GM18951 (cell line): ENCODE measurements around the gene GLRA3.
"Not testable (repeated sequence)": the region's sequence is repeated elsewhere in the genome, so short reads cannot be mapped to it uniquely, and the experiment has no call there.

ENCODE experiments used
- POLR2A ChIP-seq: IDR thresholded peaks from 4 replicates; pipeline ENCODE4 v1.6.1; 2011; ENCODE audit warnings: mild to moderate bottlenecking; ENCODE audit not compliant: insufficient read length, insufficient read depth; ENCODE audit errors: extremely low read depth
- in situ Hi-C: fragments of 300-500 bp; cut with MboI; formaldehyde crosslinking; loops from one replicate; pipeline ENCODE4 v1.12.0; 2022; ENCODE audit warnings: low sequenced_read_pairs, mixed read lengths, inconsistent platforms; ENCODE audit not compliant: unreplicated experiment

The GLRA3 gene

GRCh38 chr4:174789657-174790056 is 39.4 kb downstream of the GLRA3 start:
- no peak for TF ChIP-seq POLR2A
- in situ Hi-C loops: no loop called here

GRCh38 chr4:174778274-174778986 is 50.6 kb downstream of the GLRA3 start:
- in situ Hi-C loops: not testable (repeated sequence)

GRCh38 chr4:174775366-174775765 is 53.7 kb downstream of the GLRA3 start:
- in situ Hi-C loops: no loop called here
- TF ChIP-seq POLR2A: no peak

- no peak for TF ChIP-seq POLR2A
- in situ Hi-C loops: no loop called here
These were observed 64.8 kb downstream of the GLRA3 start for GRCh38 chr4:174764105-174764729.

GRCh38 chr4:174763454-174764104 is 65.5 kb downstream of the GLRA3 start:
- in situ Hi-C loops: no loop called here
- no peak for TF ChIP-seq POLR2A

GRCh38 chr4:174761451-174761850 is 67.6 kb downstream of the GLRA3 start:
- no peak for TF ChIP-seq POLR2A
- in situ Hi-C loops: no loop called here

- in situ Hi-C loops: no loop called here
These were observed 71.3 kb downstream of the GLRA3 start for GRCh38 chr4:174757736-174758135.

GRCh38 chr4:174753021-174753420 is 76.0 kb downstream of the GLRA3 start:
- no peak for TF ChIP-seq POLR2A
- in situ Hi-C loops: no loop called here

More at GRCh38 chr4:174757736-174758135, 71.3 kb downstream of the GLRA3 start:
- TF ChIP-seq POLR2A: no peak

GRCh38 chr4:174752026-174752425 is 77.0 kb downstream of the GLRA3 start:
- no peak for TF ChIP-seq POLR2A
- in situ Hi-C loops: no loop called here

- in situ Hi-C loops: no loop called here
- no peak for TF ChIP-seq POLR2A
These were observed 80.0 kb downstream of the GLRA3 start for GRCh38 chr4:174749091-174749490.

GRCh38 chr4:174746710-174747109 is 82.3 kb downstream of the GLRA3 start:
- TF ChIP-seq POLR2A: no peak
- in situ Hi-C loops: no loop called here

GRCh38 chr4:174742561-174742960 is 86.5 kb downstream of the GLRA3 start:
- in situ Hi-C loops: no loop called here
- no peak for TF ChIP-seq POLR2A

- in situ Hi-C loops: no loop called here
- no peak for TF ChIP-seq POLR2A
These were observed 89.5 kb downstream of the GLRA3 start for GRCh38 chr4:174739576-174739975.

- in situ Hi-C loops: no loop called here
- TF ChIP-seq POLR2A: no peak
These were observed 94.9 kb downstream of the GLRA3 start for GRCh38 chr4:174734181-174734580.
